ENCODE data around the gene SCAMP5.

Gene SCAMP5

DNA sequence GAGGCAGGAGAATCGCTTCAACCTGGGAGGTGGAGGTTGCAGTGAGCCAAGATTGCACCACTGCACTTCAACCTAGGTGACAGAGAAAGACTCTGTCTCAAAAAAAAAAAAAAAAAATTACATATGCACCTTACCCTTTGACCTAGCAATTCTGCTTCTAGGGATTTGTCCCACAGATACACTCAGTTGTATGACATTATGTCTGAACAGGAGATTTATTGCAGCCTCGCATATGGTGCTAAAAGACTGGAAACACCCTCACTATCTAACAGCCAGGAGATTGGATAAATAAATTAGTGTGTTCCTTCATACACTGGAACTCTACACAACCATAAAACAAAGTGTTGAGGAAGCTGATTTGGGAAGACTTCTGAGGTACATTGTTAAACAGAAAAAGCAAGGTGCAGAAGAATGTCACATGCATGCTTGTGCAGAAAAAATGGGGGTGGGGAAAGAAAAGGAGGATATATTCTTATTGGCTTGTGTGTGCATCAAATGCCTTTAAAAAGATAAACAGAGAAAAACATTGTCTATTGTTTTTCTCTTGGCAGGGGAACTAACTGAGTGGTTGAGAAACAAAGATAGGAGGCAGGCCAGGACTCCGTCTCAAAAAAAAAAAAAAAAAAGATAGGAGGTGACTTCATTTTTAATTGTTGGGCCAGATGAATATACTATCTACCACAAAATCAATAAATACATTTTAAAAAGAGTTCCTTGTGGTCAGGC lies 59.0 kb downstream of the SCAMP5 start:
- Histone ChIP-seq H3K36me3 (ENCODE audit: low read depth) (peaks cover 8% of the 10 kb centered on the region; the same call in 1 of the 2 replicates), H3K4me1 (ENCODE audit: insufficient read depth, poor library complexity, severe bottlenecking) (peaks cover 7% of the 10 kb centered on the region), H3K4me3 (ENCODE audit: severe bottlenecking) (no peak overlapping the region), H3K9me3 (ENCODE audit: severe bottlenecking) (no peaks in the 10 kb centered on the region), H3K27ac (ENCODE audit: poor library complexity, severe bottlenecking) (no peak overlapping the region), H3K27me3 (ENCODE audit: insufficient read depth, poor library complexity, severe bottlenecking) (no peaks in the 10 kb centered on the region)
- TF ChIP-seq CTCF (IDR thresholded peaks at IDR 0.05; ENCODE audit: poor library complexity, severe bottlenecking), result no peak
- DNase-seq (ENCODE audit: low spot score) (no peak), ATAC-seq (ENCODE audit: low read depth) (no peak)

DNA sequence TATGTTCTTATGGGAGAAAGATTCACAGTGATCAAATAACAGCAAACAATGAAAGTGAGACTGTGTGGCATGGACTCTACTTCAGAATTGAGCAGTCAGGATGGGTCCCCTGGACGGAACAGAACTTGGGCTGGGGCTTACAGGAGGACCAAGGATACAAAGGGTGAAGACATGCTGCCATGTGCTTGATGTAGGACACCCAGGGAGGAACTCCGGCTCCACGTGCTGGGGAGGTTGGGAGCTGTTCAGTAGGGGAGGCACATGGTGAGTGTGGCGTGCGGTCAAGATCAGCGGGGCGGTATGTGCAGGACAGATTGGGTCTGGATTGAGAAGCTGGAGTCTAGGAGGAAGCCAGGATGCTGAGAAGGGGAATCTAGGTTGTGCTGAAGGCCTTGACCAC lies 60.7 kb downstream of the SCAMP5 start:
- H3K36me3 ChIP-seq (ENCODE audit: low read depth), result no peaks in the 10 kb centered on the region
- TF ChIP-seq CTCF (IDR thresholded peaks at IDR 0.05; ENCODE audit: poor library complexity, severe bottlenecking), result no peak
- DNase-seq (ENCODE audit: low spot score), result no peak
- no peak overlapping the region for H3K27ac ChIP-seq (ENCODE audit: poor library complexity, severe bottlenecking)
- no peaks in the 10 kb centered on the region for H3K27me3 ChIP-seq (ENCODE audit: insufficient read depth, poor library complexity, severe bottlenecking)
- no peak for ATAC-seq (ENCODE audit: low read depth)
- no peaks in the 10 kb centered on the region for H3K9me3 ChIP-seq (ENCODE audit: severe bottlenecking)
- H3K4me1 ChIP-seq (ENCODE audit: insufficient read depth, poor library complexity, severe bottlenecking), result peaks cover 7% of the 10 kb centered on the region
- no peak overlapping the region for H3K4me3 ChIP-seq (ENCODE audit: severe bottlenecking)

DNA sequence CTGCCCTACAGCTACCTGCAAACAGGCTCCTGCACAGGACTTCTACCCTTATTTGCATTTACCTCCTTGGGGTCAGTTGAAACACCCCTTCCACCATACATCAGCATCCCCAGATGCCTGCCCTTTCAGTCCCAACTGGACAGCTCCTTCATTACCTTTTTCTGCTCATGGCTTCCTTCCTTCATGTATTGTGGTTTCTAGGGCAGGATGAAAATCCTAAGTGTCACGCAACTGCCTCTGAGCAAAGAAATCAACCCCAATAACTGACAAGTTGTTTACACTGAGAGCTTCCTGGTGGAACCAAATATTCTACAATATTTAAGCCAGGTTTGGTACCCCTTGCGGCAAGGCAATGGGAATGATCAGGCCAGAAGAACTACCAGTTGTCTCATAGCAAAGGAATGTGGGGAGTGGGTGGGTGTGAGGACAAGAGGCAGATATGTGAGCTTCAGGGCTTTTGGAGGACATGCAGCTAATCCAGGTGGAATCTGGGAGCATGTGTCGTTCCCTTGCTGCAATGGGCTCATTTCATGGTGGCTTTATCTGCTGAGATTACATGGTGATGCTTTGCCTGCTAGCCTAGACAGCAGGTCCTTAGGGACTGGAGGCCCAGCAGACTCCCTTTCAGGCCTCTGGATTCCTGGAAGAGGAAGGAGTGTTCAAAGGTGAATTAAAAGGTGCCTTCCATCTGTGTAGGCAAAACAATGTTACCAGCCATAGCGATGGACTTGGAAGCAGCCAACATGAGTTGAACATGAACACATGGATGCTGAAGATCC lies 63.0 kb downstream of the SCAMP5 start:
- Histone ChIP-seq H3K27ac (ENCODE audit: poor library complexity, severe bottlenecking) (no peak overlapping the region), H3K4me1 (ENCODE audit: insufficient read depth, poor library complexity, severe bottlenecking) (peaks cover 7% of the 10 kb centered on the region), H3K4me3 (ENCODE audit: severe bottlenecking) (no peak overlapping the region), H3K9me3 (ENCODE audit: severe bottlenecking) (no peaks in the 10 kb centered on the region), H3K27me3 (ENCODE audit: insufficient read depth, poor library complexity, severe bottlenecking) (no peaks in the 10 kb centered on the region), H3K36me3 (ENCODE audit: low read depth) (no peaks in the 10 kb centered on the region)
- peak; percentile 66 for ATAC-seq (ENCODE audit: low read depth)
- DNase-seq (ENCODE audit: low spot score), result no peak
- no peak for TF ChIP-seq CTCF (IDR thresholded peaks at IDR 0.05; ENCODE audit: poor library complexity, severe bottlenecking)

- TF ChIP-seq CTCF (IDR thresholded peaks at IDR 0.05; ENCODE audit: poor library complexity, severe bottlenecking), result no peak
- Histone ChIP-seq H3K9me3 (ENCODE audit: severe bottlenecking) (no peaks in the 10 kb centered on the region), H3K27ac (ENCODE audit: poor library complexity, severe bottlenecking) (no peak overlapping the region), H3K27me3 (ENCODE audit: insufficient read depth, poor library complexity, severe bottlenecking) (no peaks in the 10 kb centered on the region), H3K4me1 (ENCODE audit: insufficient read depth, poor library complexity, severe bottlenecking) (peaks cover 7% of the 10 kb centered on the region), H3K36me3 (ENCODE audit: low read depth) (no peaks in the 10 kb centered on the region), H3K4me3 (ENCODE audit: severe bottlenecking) (no peak overlapping the region)
- no peak for DNase-seq (ENCODE audit: low spot score)
- no peak for ATAC-seq (ENCODE audit: low read depth)
These were observed 64.2 kb downstream of the SCAMP5 start for GRCh38 chr15:75059607-75060006.

DNA sequence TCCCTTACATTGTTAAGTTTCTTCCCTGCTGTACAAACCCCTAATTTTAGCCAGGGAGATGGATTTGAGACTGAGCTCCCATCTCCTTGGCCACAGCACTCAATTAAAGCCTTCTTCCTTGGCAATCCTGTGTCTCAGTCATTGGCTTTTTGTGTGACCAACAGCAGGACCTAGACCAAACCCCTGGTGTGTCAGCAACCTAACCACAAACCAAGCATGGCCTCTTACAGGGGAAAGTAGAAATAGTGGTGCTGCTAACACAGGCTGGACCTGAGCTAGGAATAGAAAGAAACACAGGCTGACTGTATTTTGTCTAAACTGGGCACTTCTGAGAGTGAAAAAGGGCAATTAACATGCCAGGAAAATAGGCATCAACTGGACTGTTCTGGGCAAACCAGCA lies 65.9 kb downstream of the SCAMP5 start:
- H3K4me3 ChIP-seq (ENCODE audit: severe bottlenecking), result no peak overlapping the region
- ATAC-seq (ENCODE audit: low read depth) (no peak), DNase-seq (ENCODE audit: low spot score) (no peak)
- no peaks in the 10 kb centered on the region for H3K36me3 ChIP-seq (ENCODE audit: low read depth)
- TF ChIP-seq CTCF (IDR thresholded peaks at IDR 0.05; ENCODE audit: poor library complexity, severe bottlenecking), result no peak
- H3K9me3 ChIP-seq (ENCODE audit: severe bottlenecking), result no peaks in the 10 kb centered on the region
- H3K27ac ChIP-seq (ENCODE audit: poor library complexity, severe bottlenecking), result no peak overlapping the region
- peaks cover 16% of the 10 kb centered on the region for H3K4me1 ChIP-seq (ENCODE audit: insufficient read depth, poor library complexity, severe bottlenecking)
- H3K27me3 ChIP-seq (ENCODE audit: insufficient read depth, poor library complexity, severe bottlenecking), result no peaks in the 10 kb centered on the region
